ENCODE results near the gene STXBP5. TPM values are rescaled to one million over a fixed set of nuclear protein-coding genes. Genes with fewer than 3 reads are reported as not detected.

STXBP5 gene
- total RNA-seq, 1 experiment from 2014 or later: 17.9 TPM

- no peak overlapping the region for H3K4me3 Mint-ChIP-seq (ENCODE audit: unreplicated experiment)
- H3K4me3 ChIP-seq (ENCODE audit: low read depth, low read length): no peak overlapping the region
- H3K9me3 Mint-ChIP-seq (ENCODE audit: unreplicated experiment): no peaks in the 10 kb centered on the region
- H3K4me1 Mint-ChIP-seq (ENCODE audit: low read depth, unreplicated experiment): no peaks in the 10 kb centered on the region
- no peak overlapping the region for H3K27ac Mint-ChIP-seq (ENCODE audit: unreplicated experiment)
- ChIA-PET POLR2A (no interaction called here), CTCF (no interaction called here)
- TF ChIP-seq CTCF (IDR thresholded peaks at IDR 0.05; ENCODE audit: insufficient read depth in 1 of 2, low read depth in 1 of 2, low read length in 1 of 2, severe bottlenecking in 1 of 2, unreplicated experiment in 1 of 2): no peak
- intact Hi-C loops (cut with micrococcal nuclease; ENCODE audit: unreplicated experiment): no loop called here
- no peaks in the 10 kb centered on the region for H3K27me3 ChIP-seq (replicated peaks; ENCODE audit: control insufficient read depth, insufficient read depth, low read length)
- H3K36me3 Mint-ChIP-seq (ENCODE audit: insufficient read depth, unreplicated experiment): no peaks in the 10 kb centered on the region
- BruUV-seq (replicated peaks): no TSS peak
- no peaks in the 10 kb centered on the region for H3K27me3 Mint-ChIP-seq (ENCODE audit: insufficient read depth, unreplicated experiment)
- no peaks in the 10 kb centered on the region for H3K9me3 ChIP-seq
- no peaks in the 10 kb centered on the region for H3K36me3 ChIP-seq (ENCODE audit: control insufficient read depth, insufficient read depth, low read length)
- no peak for DNase-seq
- H3K4me1 ChIP-seq: no peaks in the 10 kb centered on the region
Observed at GRCh38 chr6:147337921-147338320, 133.7 kb downstream of the STXBP5 start.

- no peak for TF ChIP-seq CTCF (IDR thresholded peaks at IDR 0.05; ENCODE audit: insufficient read depth in 1 of 2, low read depth in 1 of 2, low read length in 1 of 2, severe bottlenecking in 1 of 2, unreplicated experiment in 1 of 2)
- BruUV-seq (replicated peaks): no TSS peak
- no peaks in the 10 kb centered on the region for H3K9me3 Mint-ChIP-seq (ENCODE audit: unreplicated experiment)
- no peaks in the 10 kb centered on the region for H3K36me3 ChIP-seq (ENCODE audit: control insufficient read depth, insufficient read depth, low read length)
- H3K27ac Mint-ChIP-seq (ENCODE audit: unreplicated experiment): no peak overlapping the region
- H3K36me3 Mint-ChIP-seq (ENCODE audit: insufficient read depth, unreplicated experiment): no peaks in the 10 kb centered on the region
- no peaks in the 10 kb centered on the region for H3K9me3 ChIP-seq
- H3K4me3 Mint-ChIP-seq (ENCODE audit: unreplicated experiment): no peak overlapping the region
- POLR2A ChIA-PET: no interaction called here
- intact Hi-C loops (cut with micrococcal nuclease; ENCODE audit: unreplicated experiment): loop anchor here (10.0 kb wide), 1 partner anchor 487 kb away; no protein-coding TSS in a partner anchor
- H3K4me1 Mint-ChIP-seq (ENCODE audit: low read depth, unreplicated experiment): no peaks in the 10 kb centered on the region
- CTCF ChIA-PET: no interaction called here
- no peak overlapping the region for H3K4me3 ChIP-seq (ENCODE audit: low read depth, low read length)
- no peaks in the 10 kb centered on the region for H3K4me1 ChIP-seq
- DNase-seq: no peak
- H3K27me3 Mint-ChIP-seq (ENCODE audit: insufficient read depth, unreplicated experiment): no peaks in the 10 kb centered on the region
- no peaks in the 10 kb centered on the region for H3K27me3 ChIP-seq (replicated peaks; ENCODE audit: control insufficient read depth, insufficient read depth, low read length)
Observed at GRCh38 chr6:147341486-147341885, 137.3 kb downstream of the STXBP5 start.

GRCh38 chr6:147345902-147346301, 141.7 kb downstream of the STXBP5 start:
- H3K9me3 ChIP-seq: no peaks in the 10 kb centered on the region
- POLR2A ChIA-PET: no interaction called here

More at GRCh38 chr6:147345902-147346301, 141.7 kb downstream of the STXBP5 start:
- H3K36me3 Mint-ChIP-seq (ENCODE audit: insufficient read depth, unreplicated experiment): no peaks in the 10 kb centered on the region
- no peak for DNase-seq
- no peaks in the 10 kb centered on the region for H3K4me1 ChIP-seq
- BruUV-seq (replicated peaks): no TSS peak
- H3K4me3 Mint-ChIP-seq (ENCODE audit: unreplicated experiment): no peak overlapping the region
- intact Hi-C loops (cut with micrococcal nuclease; ENCODE audit: unreplicated experiment): loop anchor here (10.0 kb wide), 1 partner anchor 491 kb away; no protein-coding TSS in a partner anchor
- CTCF ChIA-PET: no interaction called here
- no peaks in the 10 kb centered on the region for H3K36me3 ChIP-seq (ENCODE audit: control insufficient read depth, insufficient read depth, low read length)
- H3K27me3 ChIP-seq (replicated peaks; ENCODE audit: control insufficient read depth, insufficient read depth, low read length): no peaks in the 10 kb centered on the region
- H3K27ac Mint-ChIP-seq (ENCODE audit: unreplicated experiment): no peak overlapping the region
- H3K27me3 Mint-ChIP-seq (ENCODE audit: insufficient read depth, unreplicated experiment): no peaks in the 10 kb centered on the region
- TF ChIP-seq CTCF (IDR thresholded peaks at IDR 0.05; ENCODE audit: insufficient read depth in 1 of 2, low read depth in 1 of 2, low read length in 1 of 2, severe bottlenecking in 1 of 2, unreplicated experiment in 1 of 2): no peak
- no peaks in the 10 kb centered on the region for H3K4me1 Mint-ChIP-seq (ENCODE audit: low read depth, unreplicated experiment)
- no peaks in the 10 kb centered on the region for H3K9me3 Mint-ChIP-seq (ENCODE audit: unreplicated experiment)
- no peak overlapping the region for H3K4me3 ChIP-seq (ENCODE audit: low read depth, low read length)

Data from Caco-2 (cell line).